ENCODE measurements around the gene SAPCD2.

The SAPCD2 gene

DNA sequence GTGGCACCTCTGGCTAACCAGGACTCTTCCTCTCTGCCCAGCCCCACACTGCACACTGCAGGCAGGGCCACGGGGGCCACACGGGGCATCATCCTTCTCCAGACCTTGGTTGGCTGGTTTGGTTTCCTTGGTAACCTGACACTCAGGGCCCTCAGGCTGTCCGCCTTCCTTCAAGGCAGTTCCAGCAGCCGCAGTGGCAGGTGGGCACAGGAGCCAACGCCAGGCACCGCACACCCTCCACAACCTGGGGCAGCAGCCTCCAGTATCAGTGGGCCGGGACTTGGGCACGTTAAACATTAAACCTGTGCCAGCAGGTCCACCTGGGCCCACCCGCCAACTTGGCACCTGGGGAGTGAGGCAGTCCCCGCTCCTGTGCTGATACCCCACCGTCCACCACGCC lies 26.3 kb downstream of the SAPCD2 start:
- FAIRE-seq = no peak
- no peak for DNase-seq (ENCODE audit: insufficient read length, low spot score)
- TF ChIP-seq POU2F2 (IDR thresholded peaks at IDR 0.05; ENCODE audit: low read depth, low read length) (no peak), TAF1 (IDR thresholded peaks at IDR 0.05; ENCODE audit: low read depth, low read length) (no peak), SPI1 (IDR thresholded peaks at IDR 0.05; ENCODE audit: low read depth, low read length) (no peak), POLR2AphosphoS5 (IDR thresholded peaks at IDR 0.05; ENCODE audit: low read depth, low read length) (no peak), POLR2A (IDR thresholded peaks at IDR 0.05; ENCODE audit: low read depth, low read length) (no peak), PAX5 (IDR thresholded peaks at IDR 0.05; ENCODE audit: insufficient read depth, low read length, severe bottlenecking) (no peak)

GRCh38 chr9:137042751-137043727 lies 27.3 kb downstream of the SAPCD2 start:
- FAIRE-seq = no peak
- no peak for DNase-seq (ENCODE audit: insufficient read length, low spot score)
- TF ChIP-seq POLR2AphosphoS5 (IDR thresholded peaks at IDR 0.05; ENCODE audit: low read depth, low read length) (no peak), PAX5 (IDR thresholded peaks at IDR 0.05; ENCODE audit: insufficient read depth, low read length, severe bottlenecking) (no peak), POLR2A (IDR thresholded peaks at IDR 0.05; ENCODE audit: low read depth, low read length) (no peak), SPI1 (IDR thresholded peaks at IDR 0.05; ENCODE audit: low read depth, low read length) (no peak), POU2F2 (IDR thresholded peaks at IDR 0.05; ENCODE audit: low read depth, low read length) (no peak), TAF1 (IDR thresholded peaks at IDR 0.05; ENCODE audit: low read depth, low read length) (no peak)

DNA sequence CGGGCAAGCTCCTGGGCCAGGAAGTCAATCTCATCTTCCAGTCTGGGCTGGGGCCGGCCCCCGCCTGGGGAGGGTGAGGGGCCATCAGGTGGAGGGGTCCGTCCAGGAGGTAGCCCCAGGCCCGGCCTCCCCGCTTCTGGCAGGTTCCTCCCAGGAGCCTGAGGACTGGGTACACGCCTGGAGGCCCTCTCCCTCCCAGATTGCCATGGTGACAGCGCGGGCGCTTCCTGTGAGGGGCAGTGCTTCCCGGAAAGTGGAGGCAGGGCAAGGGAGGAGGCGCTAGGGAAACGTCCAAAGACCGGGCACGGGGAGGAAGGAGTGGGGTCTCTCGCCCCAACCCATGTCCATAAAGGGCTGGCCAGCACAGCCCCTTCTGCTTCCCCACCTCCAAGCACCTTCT lies 29.2 kb downstream of the SAPCD2 start:
- no peak for FAIRE-seq
- TF ChIP-seq POU2F2 (IDR thresholded peaks at IDR 0.05; ENCODE audit: low read depth, low read length) = no peak
- no peak for TF ChIP-seq POLR2AphosphoS5 (IDR thresholded peaks at IDR 0.05; ENCODE audit: low read depth, low read length)
- no peak for TF ChIP-seq SPI1 (IDR thresholded peaks at IDR 0.05; ENCODE audit: low read depth, low read length)
- no peak for TF ChIP-seq TAF1 (IDR thresholded peaks at IDR 0.05; ENCODE audit: low read depth, low read length)
- TF ChIP-seq POLR2A (IDR thresholded peaks at IDR 0.05; ENCODE audit: low read depth, low read length) = no peak
- no peak for TF ChIP-seq PAX5 (IDR thresholded peaks at IDR 0.05; ENCODE audit: insufficient read depth, low read length, severe bottlenecking)
- no peak for DNase-seq (ENCODE audit: insufficient read length, low spot score)

DNA sequence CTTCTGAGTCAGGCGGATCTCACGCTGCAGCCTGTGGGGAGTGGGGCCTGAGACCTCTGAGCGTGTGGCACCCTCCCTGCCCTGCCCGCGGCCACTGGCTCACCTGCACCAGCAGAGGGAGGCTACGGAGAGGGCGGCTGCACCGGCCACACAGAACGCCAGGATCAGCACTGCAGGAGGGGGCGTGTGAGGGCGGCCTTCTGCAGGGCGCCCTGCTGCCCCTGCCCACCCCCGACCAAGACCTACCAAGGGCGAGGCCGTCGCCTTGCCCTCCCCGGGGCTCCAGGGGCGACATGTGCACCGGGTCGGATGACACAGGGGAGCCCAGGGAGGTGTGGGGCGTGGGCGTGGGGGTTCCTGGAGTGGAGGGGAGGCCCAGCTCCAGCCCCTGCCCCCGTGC lies 29.8 kb downstream of the SAPCD2 start:
- no peak for FAIRE-seq

DNA sequence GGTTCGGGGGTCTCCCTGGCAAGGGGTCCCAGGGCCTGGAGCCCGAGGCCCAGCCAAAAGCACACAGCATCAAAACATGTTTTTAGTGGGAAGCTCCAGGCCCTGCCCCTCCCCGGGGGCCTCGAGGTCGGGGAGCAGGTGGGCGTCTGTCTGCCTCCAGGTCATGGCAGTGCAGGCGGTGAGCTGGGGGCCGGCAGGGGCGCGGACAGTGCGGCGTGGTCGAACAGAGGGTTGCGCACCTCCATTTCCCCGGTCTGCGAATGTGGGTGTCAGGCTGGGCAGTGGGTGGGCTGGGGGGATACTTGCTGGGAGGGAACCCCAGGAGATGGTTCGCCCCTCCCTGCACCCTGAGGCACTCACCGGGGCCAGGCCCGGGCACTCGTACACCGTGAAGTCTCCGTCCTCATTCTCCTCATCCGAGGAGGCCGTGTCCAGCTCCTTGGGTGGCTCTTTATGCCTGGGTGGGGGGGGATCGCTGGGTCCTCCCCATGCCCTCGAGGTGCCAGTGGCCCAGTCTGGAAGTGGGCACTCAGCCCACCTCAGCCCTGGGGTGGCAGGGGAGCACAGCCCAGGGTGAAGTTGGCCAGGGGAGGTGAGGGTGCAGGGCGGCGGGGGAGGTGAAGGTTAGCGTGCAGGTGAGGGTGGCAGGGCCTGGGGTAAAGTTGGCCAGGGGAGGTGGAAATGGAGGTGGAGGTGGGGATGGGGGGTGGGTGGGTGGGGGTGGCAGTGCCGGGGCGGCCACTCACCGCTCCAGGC lies 30.6 kb downstream of the SAPCD2 start:
- DNase-seq (ENCODE audit: insufficient read length, low spot score) = no peak
- TF ChIP-seq POU2F2 (IDR thresholded peaks at IDR 0.05; ENCODE audit: low read depth, low read length) (no peak), TAF1 (IDR thresholded peaks at IDR 0.05; ENCODE audit: low read depth, low read length) (no peak), SPI1 (IDR thresholded peaks at IDR 0.05; ENCODE audit: low read depth, low read length) (no peak), POLR2AphosphoS5 (IDR thresholded peaks at IDR 0.05; ENCODE audit: low read depth, low read length) (no peak), POLR2A (IDR thresholded peaks at IDR 0.05; ENCODE audit: low read depth, low read length) (no peak), PAX5 (IDR thresholded peaks at IDR 0.05; ENCODE audit: insufficient read depth, low read length, severe bottlenecking) (no peak)
- FAIRE-seq = no peak

More for the DNA sequence above, 29.8 kb downstream of the SAPCD2 start:
- TF ChIP-seq SPI1 (IDR thresholded peaks at IDR 0.05; ENCODE audit: low read depth, low read length) (no peak), TAF1 (IDR thresholded peaks at IDR 0.05; ENCODE audit: low read depth, low read length) (no peak), POU2F2 (IDR thresholded peaks at IDR 0.05; ENCODE audit: low read depth, low read length) (no peak), PAX5 (IDR thresholded peaks at IDR 0.05; ENCODE audit: insufficient read depth, low read length, severe bottlenecking) (no peak), POLR2A (IDR thresholded peaks at IDR 0.05; ENCODE audit: low read depth, low read length) (no peak), POLR2AphosphoS5 (IDR thresholded peaks at IDR 0.05; ENCODE audit: low read depth, low read length) (no peak)
- DNase-seq (ENCODE audit: insufficient read length, low spot score) = no peak

- DNase-seq (ENCODE audit: insufficient read length, low spot score) = no peak
- no peak for FAIRE-seq
- TF ChIP-seq POLR2A (IDR thresholded peaks at IDR 0.05; ENCODE audit: low read depth, low read length) = no peak
- no peak for TF ChIP-seq PAX5 (IDR thresholded peaks at IDR 0.05; ENCODE audit: insufficient read depth, low read length, severe bottlenecking)
- TF ChIP-seq POLR2AphosphoS5 (IDR thresholded peaks at IDR 0.05; ENCODE audit: low read depth, low read length) = no peak
- TF ChIP-seq POU2F2 (IDR thresholded peaks at IDR 0.05; ENCODE audit: low read depth, low read length) = no peak
Observed at GRCh38 chr9:137038916-137039315, 31.4 kb downstream of the SAPCD2 start.

DNA sequence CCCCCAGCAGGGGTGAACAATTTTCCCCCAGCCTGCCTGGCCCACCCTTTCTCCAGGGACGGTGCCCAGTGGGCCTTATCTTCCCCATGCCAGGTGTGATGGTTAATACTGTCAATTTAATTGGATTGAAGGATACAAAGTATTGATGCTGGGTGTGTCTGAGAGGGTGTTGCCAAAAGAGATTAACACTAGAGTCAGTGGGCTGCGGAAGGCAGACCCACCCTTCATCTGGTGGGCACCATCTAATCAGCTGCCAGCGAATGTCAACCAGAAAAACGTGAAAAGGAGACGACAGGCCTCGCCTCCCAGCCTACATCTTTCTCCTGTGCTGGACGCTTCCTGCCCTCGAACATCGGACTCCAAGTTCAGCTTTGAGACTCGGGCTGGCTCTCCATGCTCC lies 32.9 kb downstream of the SAPCD2 start:
- TF ChIP-seq SPI1 (IDR thresholded peaks at IDR 0.05; ENCODE audit: low read depth, low read length) (no peak), PAX5 (IDR thresholded peaks at IDR 0.05; ENCODE audit: insufficient read depth, low read length, severe bottlenecking) (no peak), POU2F2 (IDR thresholded peaks at IDR 0.05; ENCODE audit: low read depth, low read length) (no peak), POLR2A (IDR thresholded peaks at IDR 0.05; ENCODE audit: low read depth, low read length) (no peak), TAF1 (IDR thresholded peaks at IDR 0.05; ENCODE audit: low read depth, low read length) (no peak), POLR2AphosphoS5 (IDR thresholded peaks at IDR 0.05; ENCODE audit: low read depth, low read length) (no peak)
- FAIRE-seq (no peak), DNase-seq (ENCODE audit: insufficient read length, low spot score) (no peak)

DNA sequence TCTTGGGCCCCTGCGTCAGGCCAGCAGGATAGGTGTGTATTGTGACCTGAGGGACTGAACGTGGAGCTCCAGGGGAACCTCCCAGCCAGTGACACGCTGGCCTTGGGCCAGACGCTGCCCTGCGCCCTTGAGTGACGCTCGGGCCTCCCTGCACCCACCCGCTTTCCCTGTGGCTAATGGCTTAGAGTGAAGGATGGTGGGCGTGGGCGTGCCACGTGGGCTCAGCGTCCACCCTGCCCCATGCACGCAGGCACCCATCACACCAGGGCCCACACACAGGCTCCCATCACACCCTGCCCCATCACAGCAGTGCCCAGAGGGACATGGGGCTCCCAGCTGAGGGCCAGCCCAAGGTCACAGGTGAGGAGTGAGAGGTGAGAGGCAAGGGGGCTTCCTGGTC lies 33.3 kb downstream of the SAPCD2 start:
- no peak for TF ChIP-seq POLR2AphosphoS5 (IDR thresholded peaks at IDR 0.05; ENCODE audit: low read depth, low read length)
- no peak for TF ChIP-seq SPI1 (IDR thresholded peaks at IDR 0.05; ENCODE audit: low read depth, low read length)
- no peak for TF ChIP-seq POLR2A (IDR thresholded peaks at IDR 0.05; ENCODE audit: low read depth, low read length)
- TF ChIP-seq PAX5 (IDR thresholded peaks at IDR 0.05; ENCODE audit: insufficient read depth, low read length, severe bottlenecking) = no peak
- TF ChIP-seq TAF1 (IDR thresholded peaks at IDR 0.05; ENCODE audit: low read depth, low read length) = no peak
- TF ChIP-seq POU2F2 (IDR thresholded peaks at IDR 0.05; ENCODE audit: low read depth, low read length) = no peak
- FAIRE-seq (no peak), DNase-seq (ENCODE audit: insufficient read length, low spot score) (no peak)

GRCh38 chr9:137035937-137036336 lies 34.4 kb downstream of the SAPCD2 start:
- FAIRE-seq (no peak), DNase-seq (ENCODE audit: insufficient read length, low spot score) (no peak)
- TF ChIP-seq TAF1 (IDR thresholded peaks at IDR 0.05; ENCODE audit: low read depth, low read length) = no peak
- TF ChIP-seq SPI1 (IDR thresholded peaks at IDR 0.05; ENCODE audit: low read depth, low read length) = no peak
- TF ChIP-seq POLR2AphosphoS5 (IDR thresholded peaks at IDR 0.05; ENCODE audit: low read depth, low read length) = no peak
- TF ChIP-seq POLR2A (IDR thresholded peaks at IDR 0.05; ENCODE audit: low read depth, low read length) = no peak
- TF ChIP-seq PAX5 (IDR thresholded peaks at IDR 0.05; ENCODE audit: insufficient read depth, low read length, severe bottlenecking) = no peak
- no peak for TF ChIP-seq POU2F2 (IDR thresholded peaks at IDR 0.05; ENCODE audit: low read depth, low read length)

All from GM12891 (cell line).